HCT116 (cell line): ENCODE results near the gene EEF1A2.
"Not testable (repeated sequence)": the region's sequence is repeated elsewhere in the genome, so short reads cannot be mapped to it uniquely, and the experiment has no call there.

Source experiments
- EZH2 ChIP-seq: fragments of 200-600 bp; sonication (generic); IDR thresholded peaks from 2 replicates; pipeline ENCODE4 v1.6.1; 2017; ENCODE audit warnings: antibody characterized with exemption, mixed run types
- POLR2A ChIP-seq: IDR thresholded peaks from 2 replicates; pipeline ENCODE4 v1.7.0; 2011; ENCODE audit warnings: borderline replicate concordance; ENCODE audit not compliant: insufficient read depth, insufficient read length; ENCODE audit errors: extremely low read depth
- RAD21 ChIP-seq: IDR thresholded peaks from 2 replicates; pipeline ENCODE4 v1.6.1; 2012; ENCODE audit warnings: low read depth, mild to moderate bottlenecking
- SIN3A ChIP-seq: IDR thresholded peaks from 2 replicates; pipeline ENCODE4 v1.6.1; 2012; ENCODE audit warnings: low read depth

DNA sequence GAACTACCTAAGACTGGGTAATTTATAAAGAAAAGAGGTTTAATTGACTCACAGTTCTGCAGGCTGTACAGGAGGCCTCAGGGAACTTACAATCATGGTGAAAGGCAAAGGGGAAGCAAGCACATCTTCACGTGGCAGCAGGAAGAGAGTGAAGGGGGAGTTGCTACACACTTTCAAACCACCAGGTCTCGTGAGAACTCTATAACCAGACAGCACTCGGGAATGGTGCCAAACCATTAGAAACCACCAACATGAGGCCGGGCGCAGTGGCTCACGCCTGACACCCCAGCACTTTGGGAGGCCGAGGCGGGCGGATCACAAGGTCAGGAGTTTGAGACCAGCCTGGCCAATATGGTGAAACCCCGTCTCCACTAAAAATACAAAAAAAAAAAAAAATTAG, 15.6 kb upstream of the EEF1A2 start:
- TF ChIP-seq POLR2A, SIN3A, RAD21, EZH2: not testable (repeated sequence)
